Inferior parietal cortex (tissue), 1 donor: ENCODE results near the gene PECR.
A peak's percentile ranks its signal among the peaks of the same experiment; 100 is the strongest.
"Not testable (repeated sequence)": the region's sequence is repeated elsewhere in the genome, so short reads cannot be mapped to it uniquely, and the experiment has no call there.

Source experiments
- DNase-seq: peaks from one replicate; pipeline ENCODE4 v3.0.0-alpha.2; 2016; ENCODE audit errors: extremely low spot score

The PECR gene

DNA sequence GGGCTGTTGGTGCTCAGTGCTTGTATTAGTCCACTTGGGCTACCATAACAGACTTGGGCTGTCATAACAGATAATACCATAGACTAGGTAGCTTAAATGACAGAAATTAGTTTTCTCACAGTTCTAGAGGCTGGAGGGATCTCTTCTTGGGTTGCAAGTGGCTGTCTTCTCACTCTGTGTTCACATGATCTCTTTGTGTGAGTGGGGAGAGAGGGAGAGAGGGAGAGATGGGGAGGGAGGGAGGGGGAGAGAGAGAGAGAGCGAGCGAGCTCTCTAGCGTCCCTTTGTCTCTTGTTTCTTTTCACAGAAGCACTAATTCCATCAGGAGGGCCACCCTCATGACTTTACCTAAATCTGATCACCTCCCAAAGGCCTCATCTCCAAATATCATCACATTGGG lies 23.1 kb upstream of the PECR start:
- DNase-seq: no peak

DNA sequence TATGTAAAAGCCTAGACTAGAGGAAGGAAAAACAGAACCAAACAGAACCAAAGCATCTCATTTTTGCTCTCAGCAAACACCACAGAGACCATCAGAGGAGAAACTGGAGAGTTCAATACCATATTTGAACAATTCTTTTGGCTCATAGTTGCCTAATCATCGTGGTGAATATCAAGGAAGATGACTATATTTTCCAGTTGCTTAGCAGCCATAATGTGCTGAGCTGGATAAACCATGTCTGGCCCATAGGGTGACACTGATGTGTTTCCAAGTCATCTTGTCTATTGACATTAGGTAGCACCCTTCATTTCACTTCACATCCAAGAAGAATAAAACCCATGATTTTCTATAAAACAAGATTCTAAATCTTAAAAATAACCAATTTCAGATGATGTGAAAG lies 21.6 kb upstream of the PECR start:
- no peak for DNase-seq

DNA sequence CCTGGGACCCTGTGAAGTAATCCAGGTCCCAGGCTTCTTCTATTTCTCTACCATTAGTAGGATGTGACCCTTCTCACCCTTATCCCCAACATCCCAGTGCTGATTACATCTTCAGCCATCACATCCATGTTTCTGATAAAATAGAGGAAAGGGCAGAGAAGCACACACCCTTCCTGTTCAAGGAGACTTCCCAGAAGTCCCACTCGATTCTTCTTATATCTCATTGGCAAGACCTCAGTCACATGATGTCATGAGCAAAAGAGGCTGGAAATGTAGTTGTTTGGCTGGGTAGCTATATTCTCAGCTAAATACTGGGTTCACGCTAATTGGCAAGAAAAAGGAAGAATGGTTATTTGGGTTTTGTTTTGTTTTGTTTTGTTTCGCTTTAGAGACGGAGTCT lies 19.5 kb upstream of the PECR start:
- no peak for DNase-seq

DNA sequence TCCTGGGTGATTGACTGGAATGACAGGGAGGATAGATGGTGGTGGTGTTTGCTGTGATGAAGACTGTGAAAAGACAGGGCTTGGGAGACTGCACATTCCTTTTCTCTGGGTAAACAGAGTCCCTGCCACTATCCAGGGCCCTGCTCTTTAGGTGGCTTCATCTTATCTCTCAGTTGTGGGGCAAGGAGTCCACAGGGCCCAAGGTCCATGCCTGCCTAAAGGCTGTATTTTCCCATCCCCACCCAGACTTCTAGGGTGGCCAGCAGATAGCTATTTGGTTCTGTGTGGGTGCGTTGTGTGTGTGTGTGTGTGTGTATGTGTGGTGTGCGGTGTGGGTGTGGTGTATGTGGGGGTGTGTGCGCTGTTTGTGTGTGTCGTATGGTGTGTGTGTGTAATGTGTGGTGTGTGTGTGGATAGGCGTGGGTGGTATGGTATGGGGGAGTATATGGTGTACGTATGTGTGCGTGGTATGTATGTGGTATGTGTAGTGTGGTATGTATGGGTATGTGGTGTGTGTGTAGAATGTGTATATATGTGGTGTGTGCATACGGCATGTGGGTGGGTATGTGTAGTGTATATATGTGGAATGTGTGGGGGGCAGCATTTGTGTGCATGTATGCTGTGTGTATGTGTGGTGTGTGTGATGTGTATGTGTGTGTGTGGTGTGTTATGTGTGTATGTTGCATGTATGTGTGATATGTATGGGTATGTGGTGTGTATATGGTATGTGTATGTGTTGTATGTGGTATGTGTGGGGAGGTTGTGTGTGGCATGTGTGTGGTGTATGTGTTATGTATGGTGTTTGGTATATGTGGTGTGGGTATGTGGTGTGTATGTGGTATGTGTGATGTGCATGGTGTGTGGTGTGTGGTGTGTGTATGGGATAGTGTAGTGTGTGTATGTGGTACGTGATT lies 17.1 kb upstream of the PECR start:
- DNase-seq: no peak

DNA sequence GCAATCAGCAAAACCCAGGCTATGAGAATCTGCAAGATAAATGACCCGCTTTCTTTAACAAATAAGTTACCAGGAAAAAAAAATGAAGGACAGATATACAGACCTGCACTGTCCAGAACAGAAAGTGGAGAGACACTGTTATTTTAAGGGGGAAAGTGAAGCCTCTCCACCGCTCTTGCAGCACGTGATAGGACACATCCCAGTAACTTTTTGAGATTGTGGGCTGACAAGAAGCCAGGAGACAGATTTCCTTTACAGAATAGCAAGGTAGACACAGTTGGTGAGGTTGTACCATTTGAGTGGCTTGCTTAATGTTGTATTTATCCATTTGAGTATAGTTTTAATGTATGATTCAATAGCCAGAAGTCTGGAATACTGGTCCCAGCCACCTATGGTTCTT lies 13.1 kb upstream of the PECR start:
- DNase-seq: no peak

DNA sequence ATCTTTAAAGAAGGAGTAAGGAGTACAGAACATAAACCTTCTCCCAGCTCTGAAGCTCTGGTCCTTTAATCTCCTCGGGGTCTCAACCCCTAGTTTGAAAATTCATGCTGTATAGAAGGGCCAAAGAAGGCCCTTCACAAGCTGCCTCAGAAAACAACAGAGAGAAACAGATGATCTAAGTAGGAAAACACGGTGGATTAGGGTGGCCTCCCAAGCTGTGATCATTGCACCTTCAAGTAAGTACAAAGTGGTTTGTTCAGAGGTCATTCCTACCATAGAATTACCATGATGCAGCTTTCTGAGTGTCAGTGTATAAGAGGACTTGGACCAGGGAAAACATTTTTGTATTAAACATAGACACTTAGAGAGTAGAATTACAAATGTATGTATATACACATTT lies 11.0 kb upstream of the PECR start:
- no peak for DNase-seq

DNA sequence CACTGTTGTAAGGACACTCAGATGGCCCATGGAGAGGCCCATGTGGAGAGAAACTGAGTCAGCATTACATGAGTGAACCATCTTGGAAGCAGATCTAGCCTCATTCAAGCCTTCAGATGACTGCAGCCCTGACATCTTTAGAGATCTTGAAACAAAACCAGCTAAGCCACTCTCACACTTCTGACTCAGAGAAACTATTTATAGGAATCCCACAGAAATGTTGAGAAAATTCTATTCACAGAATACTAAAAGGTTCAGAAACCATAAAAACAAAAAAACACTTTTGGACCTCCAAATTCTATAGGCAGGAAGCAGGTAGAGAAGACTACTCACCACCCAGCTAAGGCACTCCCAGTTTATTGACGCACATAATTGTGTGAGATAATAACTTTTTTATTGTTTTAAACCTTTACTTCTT lies 8.8 kb upstream of the PECR start:
- DNase-seq: no peak

DNA sequence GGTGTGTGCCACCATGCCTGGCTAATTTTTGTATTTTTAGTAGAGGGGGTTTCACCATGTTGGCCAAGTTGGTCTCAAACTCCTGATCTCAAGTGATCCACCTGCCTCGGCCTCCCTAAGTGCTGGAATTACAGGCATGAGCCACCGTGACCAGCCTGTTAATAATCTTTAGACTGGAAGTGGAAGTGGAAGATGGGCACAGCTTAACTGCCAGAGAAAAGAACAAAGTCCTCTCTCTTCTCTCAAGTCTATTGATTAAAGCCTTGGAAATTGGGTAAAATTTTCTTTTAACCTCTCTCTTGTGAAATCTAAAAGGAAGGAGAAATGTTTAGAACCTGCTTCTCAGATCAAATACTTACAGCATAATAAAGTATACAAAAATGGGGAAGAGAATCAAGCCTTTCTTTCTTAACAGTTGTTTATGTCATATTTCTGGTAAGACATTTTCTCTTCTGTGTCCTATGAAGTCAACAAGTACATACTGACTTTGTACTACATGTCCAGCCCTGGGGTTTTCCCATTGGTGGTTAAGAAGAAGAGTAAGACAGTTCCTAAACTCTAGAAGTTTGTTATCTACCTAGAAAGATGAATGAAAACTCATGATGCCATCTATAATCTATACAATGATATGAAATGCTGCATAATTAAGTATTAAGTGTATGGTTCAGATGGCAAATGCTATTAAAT lies 4.7 kb upstream of the PECR start:
- no peak for DNase-seq

DNA sequence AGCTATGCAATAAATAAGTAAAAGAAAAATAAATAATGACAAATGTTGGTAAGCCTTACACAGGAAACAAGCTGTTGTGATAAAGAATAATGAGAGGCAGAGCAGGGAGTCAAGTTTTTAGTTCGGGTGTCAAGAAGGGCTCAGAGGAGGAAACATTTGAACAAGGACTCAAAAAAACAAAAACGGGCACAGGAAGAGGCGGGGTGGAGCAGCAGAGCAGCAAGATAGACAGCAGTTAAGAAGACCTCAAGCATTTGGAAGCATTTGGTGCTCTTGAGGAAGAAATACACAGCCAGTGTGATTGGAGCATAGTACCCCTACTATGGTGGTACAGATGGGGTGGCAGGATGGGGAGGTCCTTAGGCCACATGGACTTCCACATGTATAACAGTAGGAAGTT lies 2.9 kb upstream of the PECR start:
- no peak for DNase-seq

DNA sequence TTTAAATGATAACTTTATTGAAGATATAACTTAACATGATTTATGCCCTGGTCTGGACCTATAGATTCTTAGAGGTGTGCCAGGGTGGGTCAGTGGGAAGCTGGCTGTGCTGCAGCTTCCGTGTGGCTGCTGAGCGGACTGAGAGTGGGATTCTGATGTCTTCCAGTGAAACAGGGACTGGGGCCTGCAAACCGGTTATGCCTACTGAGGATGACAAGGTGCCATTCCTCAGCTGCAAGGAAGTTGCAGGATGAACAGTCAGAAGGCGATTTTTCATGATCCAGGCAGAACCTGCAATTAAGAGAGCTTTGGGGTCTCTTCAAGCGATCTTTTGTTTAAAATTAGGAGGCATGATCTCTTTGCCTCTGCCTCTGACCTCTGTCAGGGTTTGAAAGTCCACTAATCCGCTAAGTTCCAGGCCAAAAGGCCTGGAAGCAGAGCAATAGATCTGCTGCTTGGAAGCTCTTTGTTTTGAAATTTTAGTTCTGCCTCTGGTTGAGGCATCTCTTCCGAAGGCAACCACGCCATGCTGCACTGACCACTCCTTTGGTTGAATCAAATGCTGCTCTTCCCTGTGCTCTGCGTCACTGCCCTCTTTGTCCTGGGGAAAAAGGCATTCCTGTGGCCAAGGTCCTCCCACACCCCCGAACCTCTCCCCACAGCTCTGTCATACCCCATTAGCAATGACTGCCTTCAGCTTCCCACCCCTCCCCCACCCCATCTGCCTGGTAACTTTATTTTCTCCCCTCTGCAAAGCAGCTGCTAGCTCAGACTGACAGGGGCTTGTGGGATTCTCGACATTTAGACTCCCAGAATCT lies 2.1 kb upstream of the PECR start:
- no peak for DNase-seq

DNA sequence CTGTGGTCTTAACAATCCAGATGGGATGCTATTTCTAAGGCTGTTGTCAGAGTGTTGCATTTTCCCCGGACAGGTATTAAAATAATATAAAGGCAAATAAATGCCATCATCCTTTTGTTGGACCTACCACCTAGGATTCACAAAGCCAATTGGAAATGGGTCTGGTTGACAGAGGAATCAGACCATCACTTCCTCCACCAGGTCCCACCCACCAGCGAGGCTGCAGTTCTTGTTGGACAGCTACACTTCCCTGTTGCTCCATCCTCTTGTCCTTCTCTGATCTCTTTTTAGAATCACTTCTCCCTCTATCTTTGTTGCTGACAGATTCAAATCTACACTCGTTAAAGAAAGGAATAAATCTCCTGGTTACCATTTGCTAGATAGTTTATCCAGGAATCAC lies 1.2 kb upstream of the PECR start:
- peak; percentile 51 for DNase-seq

DNA sequence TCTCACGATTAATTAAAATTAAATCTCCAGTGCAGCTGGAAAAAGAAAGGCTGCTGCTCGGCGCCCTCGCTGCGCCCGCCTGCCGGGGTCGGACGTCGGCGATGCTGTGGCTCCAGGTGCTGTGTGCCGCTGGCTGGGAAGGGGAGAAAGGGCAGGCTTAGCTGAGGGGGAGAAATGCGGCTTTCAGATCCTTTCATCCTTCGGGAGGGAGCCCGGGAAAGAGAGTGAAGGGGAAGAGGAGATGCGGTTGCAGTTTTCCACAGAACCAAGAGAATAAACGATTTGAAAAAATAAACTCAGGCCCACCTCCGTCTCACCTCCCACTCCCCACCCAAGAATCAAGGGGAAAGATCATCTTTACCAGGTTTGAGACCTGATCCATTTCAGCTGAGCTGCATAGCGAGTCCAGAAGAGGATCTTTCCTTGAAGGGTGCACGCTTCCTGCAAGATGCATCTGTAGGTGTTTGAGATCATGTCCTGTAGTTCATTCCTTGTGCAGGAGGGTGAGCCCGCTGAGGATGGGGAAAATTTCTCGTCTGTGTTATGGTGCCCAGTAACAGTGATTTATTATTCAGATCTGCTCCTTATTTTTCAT lies 605 bp upstream of the PECR start:
- DNase-seq: no peak

DNA sequence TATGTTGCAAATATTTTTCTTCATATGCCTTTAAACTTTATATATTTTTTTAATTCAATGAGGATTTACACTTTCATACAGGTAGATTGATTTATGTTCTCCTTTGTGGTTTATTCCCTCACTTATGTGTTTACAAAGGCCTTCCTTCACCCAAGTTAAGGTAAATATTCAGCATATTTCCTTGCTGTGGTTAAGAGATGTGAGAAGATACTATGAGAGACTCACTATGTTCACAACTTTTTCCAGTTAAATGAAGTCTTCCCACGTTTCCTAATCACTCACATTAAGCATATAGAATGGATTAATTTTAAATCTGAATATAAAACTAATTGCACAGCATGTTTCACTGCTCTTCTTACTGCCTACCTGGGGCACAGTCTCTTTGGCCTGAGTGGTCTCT lies 597 bp downstream of the PECR start:
- no peak for DNase-seq

DNA sequence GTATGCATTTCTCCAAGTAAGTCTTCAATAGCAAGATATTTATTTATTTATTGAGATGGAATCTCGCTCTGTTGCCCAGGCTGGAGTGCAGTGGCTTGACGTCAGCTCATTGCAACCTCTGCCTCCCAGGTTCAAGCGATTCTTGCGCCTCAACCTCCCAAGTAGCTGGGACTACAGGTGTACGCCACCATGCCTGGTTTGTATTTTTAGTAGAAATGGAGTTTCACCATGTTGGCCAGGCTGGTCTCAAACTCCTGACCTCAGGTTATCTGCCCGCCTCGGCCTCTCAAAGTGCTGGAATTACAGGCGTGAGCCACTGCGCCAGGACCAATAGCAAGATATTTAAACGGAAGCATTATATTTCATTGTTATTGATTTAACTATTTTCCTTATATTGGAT lies 1.6 kb downstream of the PECR start:
- DNase-seq: not testable (repeated sequence)

DNA sequence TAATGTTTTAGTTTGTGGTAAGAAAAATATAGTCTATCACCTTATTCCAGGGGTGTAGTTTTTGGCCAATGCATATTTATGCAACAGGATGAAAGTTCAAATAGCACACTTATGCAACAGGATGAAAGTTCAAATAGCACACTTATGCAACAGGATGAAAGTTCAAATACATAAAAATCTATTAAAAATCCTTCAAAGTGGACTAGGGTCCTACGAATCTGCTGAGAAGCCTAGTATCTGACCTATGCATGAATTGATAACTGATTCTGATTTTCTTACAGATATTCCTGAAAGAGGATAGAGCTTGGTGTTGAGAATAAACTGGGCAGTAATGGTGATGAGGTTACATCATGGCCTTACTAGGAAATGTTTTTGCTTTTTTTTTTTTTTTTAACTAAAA lies 2.8 kb downstream of the PECR start:
- no peak for DNase-seq

DNA sequence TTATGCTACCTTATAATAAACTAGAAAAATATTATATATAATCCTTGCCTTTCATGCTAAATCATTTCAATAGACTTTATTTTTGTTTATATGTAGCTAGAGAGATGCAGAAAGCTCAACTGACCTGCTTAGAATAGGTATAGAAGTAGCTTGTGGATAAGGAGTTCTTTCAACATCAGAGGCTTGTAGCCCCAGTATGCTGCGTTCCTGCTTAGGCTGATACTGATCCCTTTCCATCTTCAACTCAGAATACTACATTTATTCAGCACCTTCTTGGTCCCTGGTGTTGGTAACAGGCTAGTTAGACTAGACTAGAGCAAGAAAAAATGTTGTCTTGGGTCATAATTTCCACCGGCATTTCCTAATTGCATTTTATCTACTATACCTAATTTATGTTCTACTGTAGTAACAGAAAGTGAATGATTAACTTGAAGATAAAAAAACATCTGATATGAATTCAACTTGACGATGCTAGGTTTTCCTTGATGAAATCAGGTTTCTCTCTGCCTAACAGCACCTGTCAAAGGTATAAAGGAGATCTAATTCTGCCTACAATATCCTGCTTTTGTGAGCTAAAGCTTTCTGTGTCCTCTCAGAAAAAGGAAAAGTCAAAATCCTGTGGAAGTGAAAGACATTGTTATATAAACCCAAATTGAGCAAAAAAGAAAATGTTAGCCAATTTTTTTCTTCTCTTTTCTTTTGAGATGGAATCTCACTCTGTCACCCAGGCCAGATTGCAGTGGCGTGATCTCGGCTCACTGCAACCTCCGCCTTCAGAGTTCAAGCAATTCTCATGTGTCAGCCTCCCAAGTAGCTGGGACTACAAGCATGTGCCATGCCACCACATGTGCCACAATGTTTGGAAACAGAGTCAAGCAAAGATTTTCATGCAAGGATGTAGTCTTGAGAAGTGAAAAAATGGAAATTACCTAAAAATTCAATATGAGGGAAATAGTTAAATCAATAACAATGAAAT lies 5.8 kb downstream of the PECR start:
- DNase-seq: no peak

DNA sequence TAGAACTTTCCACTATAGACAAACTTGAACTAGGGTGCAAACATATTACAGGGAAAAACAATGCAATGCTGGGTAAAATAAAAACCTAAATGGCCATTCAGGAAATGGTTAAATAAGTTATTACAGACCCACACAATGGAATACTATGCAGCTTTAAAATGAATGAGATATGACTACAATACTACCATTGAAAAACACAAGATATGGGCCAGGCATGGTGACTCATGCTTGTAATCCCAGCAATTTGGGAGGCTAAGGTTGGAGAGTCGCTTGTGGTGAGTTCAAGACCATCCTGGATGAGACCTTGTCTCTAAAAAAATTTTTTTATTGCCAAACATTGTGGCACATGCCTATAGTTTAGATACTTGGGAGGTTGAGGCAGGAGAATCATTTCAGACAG lies 6.8 kb downstream of the PECR start:
- no peak for DNase-seq

DNA sequence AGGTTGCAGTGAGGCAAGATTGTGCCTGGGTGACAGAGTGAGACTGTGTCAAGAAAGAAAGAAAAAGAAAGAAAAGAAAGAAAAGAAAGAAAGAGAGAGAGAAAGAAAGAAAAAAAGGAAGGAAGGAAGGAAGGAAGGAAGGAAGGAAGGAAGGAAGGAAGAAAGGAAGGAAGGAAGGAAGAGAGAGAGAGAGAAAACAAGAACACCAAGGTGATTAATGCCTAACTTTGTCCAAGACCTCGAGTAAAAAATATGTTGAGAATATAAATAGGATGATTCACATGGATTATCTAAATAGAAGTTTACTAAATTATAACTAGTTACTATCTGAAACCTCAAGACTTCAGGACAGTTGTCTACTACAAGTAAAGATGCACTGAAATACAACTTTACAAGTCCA lies 7.2 kb downstream of the PECR start:
- DNase-seq: no peak

DNA sequence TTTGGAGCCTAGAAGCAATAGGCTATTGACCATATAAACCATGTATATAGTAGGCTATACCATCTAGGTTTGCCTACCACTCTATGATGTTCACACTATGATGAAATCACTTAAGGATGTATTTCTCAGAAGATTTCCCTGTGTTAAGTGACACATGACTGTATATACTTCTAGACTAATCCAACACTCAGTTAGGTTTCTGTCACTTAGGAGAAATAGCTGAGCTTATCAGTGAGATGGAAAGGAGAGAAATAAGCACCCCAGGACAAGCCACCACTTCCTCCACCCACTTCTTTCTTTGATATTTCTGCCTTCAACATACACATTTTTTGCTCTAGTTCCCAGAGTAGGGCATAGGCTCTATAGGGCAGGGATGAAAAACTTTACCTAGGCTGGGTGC lies 7.8 kb downstream of the PECR start:
- DNase-seq: no peak

DNA sequence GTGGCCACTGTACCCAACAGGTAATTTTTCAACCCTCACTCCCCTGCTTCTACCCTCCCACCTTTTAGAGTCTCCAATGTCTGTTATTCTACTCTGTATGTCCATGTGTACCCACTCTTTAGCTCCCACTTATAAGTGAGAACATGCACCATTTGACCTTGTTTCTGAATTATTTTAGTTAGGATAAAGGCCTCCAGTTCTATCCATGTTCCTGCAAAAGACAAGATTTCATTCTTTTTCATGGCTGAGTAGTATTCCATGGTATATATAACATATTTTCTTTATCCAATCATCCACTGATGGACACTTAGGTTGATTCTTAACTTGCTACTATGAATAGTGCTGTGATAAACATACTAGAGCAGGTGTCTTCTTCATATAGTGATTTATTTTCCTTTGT lies 9.1 kb downstream of the PECR start:
- no peak for DNase-seq
